Effector memory CD4-positive, alpha-beta T cell (primary cell): ENCODE results near the gene NT5DC1.

Source experiments
- DNase-seq, 3 donors: peaks; one replicate each; pipeline ENCODE4 v3.0.0-alpha.2; 2020
- H3K27ac ChIP-seq: 2 replicates; pipeline ENCODE4 v1.7.0; 2013; ENCODE audit warnings: mild to moderate bottlenecking, low read length, moderate library complexity; ENCODE audit not compliant: insufficient read depth, poor library complexity, severe bottlenecking
- H3K27me3 ChIP-seq: replicated peaks from 2 replicates; pipeline ENCODE4 v1.7.0; 2013; ENCODE audit warnings: mild to moderate bottlenecking, low read length; ENCODE audit not compliant: insufficient read depth, control insufficient read depth, poor library complexity, severe bottlenecking
- H3K36me3 ChIP-seq: 2 replicates; pipeline ENCODE4 v1.7.0; 2013; ENCODE audit warnings: mild to moderate bottlenecking, low read length, moderate library complexity; ENCODE audit not compliant: control insufficient read depth, insufficient read depth
- H3K4me1 ChIP-seq: 2 replicates; pipeline ENCODE4 v1.7.0; 2013; ENCODE audit warnings: low read length, mild to moderate bottlenecking; ENCODE audit not compliant: control insufficient read depth, insufficient read depth, poor library complexity, severe bottlenecking
- H3K4me3 ChIP-seq: 2 replicates; pipeline ENCODE4 v1.7.0; 2013; ENCODE audit warnings: low read length, low read depth, mild to moderate bottlenecking; ENCODE audit not compliant: insufficient read depth, poor library complexity, severe bottlenecking
- H3K9me3 ChIP-seq: 2 replicates; pipeline ENCODE4 v1.7.0; 2013; ENCODE audit warnings: mild to moderate bottlenecking, low read length, moderate library complexity; ENCODE audit not compliant: control insufficient read depth

Gene NT5DC1

DNA sequence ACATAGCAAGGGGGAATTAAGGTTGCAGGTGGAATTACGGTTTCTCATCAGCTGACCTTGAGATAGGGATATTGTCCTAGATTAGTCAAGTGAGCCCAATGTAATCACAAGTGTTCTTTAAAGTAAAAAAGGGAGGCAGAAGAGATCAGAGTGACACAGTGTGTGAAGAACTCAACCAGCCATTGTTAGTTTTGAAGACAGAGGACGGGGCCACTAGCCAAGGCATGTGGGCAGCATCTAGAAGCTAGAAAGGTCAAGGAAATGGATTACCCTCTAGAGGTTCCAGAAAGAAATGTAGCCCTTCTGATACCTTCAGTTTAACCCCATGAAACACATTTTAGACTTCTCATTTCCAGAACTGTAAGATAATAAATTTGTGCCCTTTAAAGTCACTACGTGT lies 197.6 kb downstream of the NT5DC1 start:
- no peaks in the 10 kb centered on the region for H3K9me3 ChIP-seq
- H3K36me3 ChIP-seq = no peaks in the 10 kb centered on the region
- no peaks in the 10 kb centered on the region for H3K4me1 ChIP-seq
- DNase-seq = no peak
- H3K27me3 ChIP-seq = no peaks in the 10 kb centered on the region
- no peak overlapping the region for H3K27ac ChIP-seq
- no peak overlapping the region for H3K4me3 ChIP-seq

DNA sequence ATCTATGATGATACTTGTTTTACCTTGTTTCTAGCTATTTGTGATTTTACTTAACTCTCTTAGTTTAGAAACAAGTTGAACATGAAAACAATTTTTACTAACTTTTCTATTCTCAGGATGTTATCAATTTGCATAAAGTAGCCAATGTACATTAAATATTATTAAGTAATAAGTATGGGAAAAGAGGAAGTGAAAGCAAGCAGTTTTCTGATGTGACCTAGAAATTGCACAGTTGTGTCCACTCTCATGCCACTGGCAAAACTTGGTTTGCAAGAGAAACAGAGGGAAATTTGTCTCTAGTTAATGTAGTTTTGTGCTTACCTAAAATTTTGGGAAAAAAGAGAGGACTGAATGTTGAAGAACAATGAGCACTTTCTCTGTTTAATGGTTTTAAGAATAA lies 198.3 kb downstream of the NT5DC1 start:
- no peak for DNase-seq
- Histone ChIP-seq H3K36me3 (no peaks in the 10 kb centered on the region), H3K4me1 (no peaks in the 10 kb centered on the region), H3K27me3 (no peaks in the 10 kb centered on the region), H3K9me3 (no peaks in the 10 kb centered on the region), H3K4me3 (no peak overlapping the region), H3K27ac (no peak overlapping the region)
